Measurements from ENCODE around the gene NADK.
"Not testable (repeated sequence)": the region's sequence is repeated elsewhere in the genome, so short reads cannot be mapped to it uniquely, and the experiment has no call there.

Gene NADK

GRCh38 chr1:1763657-1764621 is 14.3 kb downstream of the NADK start:
- DNase-seq: no peak

- no peak for DNase-seq
Measured at GRCh38 chr1:1761504-1762376, 16.5 kb downstream of the NADK start.

GRCh38 chr1:1760715-1761114 is 17.6 kb downstream of the NADK start:
- DNase-seq: no peak

GRCh38 chr1:1760345-1760650 is 18.0 kb downstream of the NADK start:
- no peak for DNase-seq

GRCh38 chr1:1759456-1760344 is 18.6 kb downstream of the NADK start:
- no peak for DNase-seq

GRCh38 chr1:1758692-1759455 is 19.4 kb downstream of the NADK start:
- DNase-seq: no peak

- DNase-seq: no peak
Measured at GRCh38 chr1:1758059-1758621, 20.1 kb downstream of the NADK start.

- DNase-seq: no peak
Measured at GRCh38 chr1:1757422-1758058, 20.7 kb downstream of the NADK start.

GRCh38 chr1:1756661-1757421 is 21.4 kb downstream of the NADK start:
- no peak for DNase-seq

GRCh38 chr1:1755852-1756251 is 22.4 kb downstream of the NADK start:
- DNase-seq: no peak

GRCh38 chr1:1755426-1755825 is 22.8 kb downstream of the NADK start:
- no peak for DNase-seq

GRCh38 chr1:1754051-1754815 is 24.0 kb downstream of the NADK start:
- no peak for DNase-seq

- DNase-seq: no peak
Measured at GRCh38 chr1:1753607-1754005, 24.7 kb downstream of the NADK start.

- no peak for DNase-seq
Measured at GRCh38 chr1:1752636-1753606, 25.3 kb downstream of the NADK start.

- DNase-seq: no peak
Measured at GRCh38 chr1:1752190-1752589, 26.1 kb downstream of the NADK start.

GRCh38 chr1:1749941-1750340 is 28.3 kb downstream of the NADK start:
- DNase-seq: not testable (repeated sequence)

GRCh38 chr1:1748686-1749321 is 29.5 kb downstream of the NADK start:
- no peak for DNase-seq

- not testable (repeated sequence) for DNase-seq
Measured at GRCh38 chr1:1746566-1746909, 31.7 kb downstream of the NADK start.

Data from amniotic stem cell (primary cell).